GM23248 (cell line): ENCODE data around the gene TOMM6.

Source experiments
- EZH2 ChIP-seq: fragments of 200-600 bp; sonication (generic); IDR thresholded peaks from 2 replicates; pipeline ENCODE4 v1.6.1; 2018; ENCODE audit warnings: antibody characterized with exemption, mild to moderate bottlenecking; ENCODE audit not compliant: insufficient read depth, poor library complexity, severe bottlenecking
- EZH2phosphoT487 ChIP-seq: fragments of 200-600 bp; sonication (generic); IDR thresholded peaks from 2 replicates; pipeline ENCODE4 v1.6.1; 2018; ENCODE audit warnings: antibody characterized with exemption, moderate library complexity, mild to moderate bottlenecking, low read depth; ENCODE audit not compliant: insufficient read depth

GRCh38 chr6:41815587-41815986 lies 28.1 kb downstream of the TOMM6 start:
- no peak for TF ChIP-seq EZH2phosphoT487
- no peak for TF ChIP-seq EZH2
